COLO668 (cell line): ENCODE data around the gene ADGRB2.

Experiments
- DNase-seq: peaks from one replicate; lab custom pipeline; 2025; ENCODE audit not compliant: unreplicated experiment; lab: John Stamatoyannopoulos, UW

Gene ADGRB2

GRCh38 chr1:31783846-31784245, 19.7 kb upstream of the ADGRB2 start:
- no peak for DNase-seq

DNA sequence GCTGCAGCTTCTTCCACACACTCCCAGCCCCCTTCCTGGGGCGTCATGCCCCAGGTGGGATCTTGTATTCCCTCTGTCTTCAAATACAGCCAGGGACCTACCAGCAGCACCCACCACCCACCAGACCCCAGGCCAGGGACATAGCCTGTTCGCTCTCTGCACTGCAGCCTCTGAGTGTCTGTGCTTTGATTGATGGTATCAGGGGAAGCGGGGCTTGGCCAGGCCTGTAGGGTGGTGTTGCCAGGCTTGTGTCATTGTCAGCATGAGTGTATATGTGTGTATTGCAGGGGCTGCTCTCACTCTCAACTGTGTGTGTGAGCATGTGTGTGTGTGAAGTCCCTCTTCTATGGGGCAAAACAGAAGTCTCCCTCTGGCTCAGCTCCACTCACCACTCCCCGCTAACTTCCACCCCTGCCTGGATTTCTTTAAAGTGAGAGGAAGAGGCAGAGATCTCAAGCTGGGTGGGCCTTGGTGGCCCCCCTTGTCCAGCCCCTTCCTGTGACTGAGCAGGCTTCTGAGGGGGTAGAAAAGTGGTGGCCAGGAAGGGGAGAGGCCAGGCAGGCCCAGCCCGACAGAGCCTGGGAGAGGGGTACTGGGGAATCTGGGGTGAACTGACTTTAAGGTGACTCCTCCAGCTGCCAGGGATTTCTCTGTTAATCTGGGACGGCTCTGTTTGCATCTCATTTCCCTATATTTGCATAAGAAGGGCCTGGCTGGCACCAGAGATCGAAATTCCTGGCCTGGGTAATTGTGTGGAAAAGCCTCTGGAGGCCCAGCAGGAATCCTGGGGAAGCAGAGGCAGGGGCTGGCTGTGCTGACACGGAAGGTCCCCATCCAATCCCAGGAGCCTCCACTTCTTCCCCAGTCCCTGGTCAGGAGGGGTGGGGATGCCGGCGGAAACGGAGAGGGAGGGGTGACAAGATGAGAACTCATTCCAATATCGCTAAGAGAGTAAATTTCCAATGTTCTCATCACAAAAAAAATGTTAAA, 18.6 kb upstream of the ADGRB2 start:
- no peak for DNase-seq

- no peak for DNase-seq
Measured at GRCh38 chr1:31781756-31782371, 17.7 kb upstream of the ADGRB2 start.

DNA sequence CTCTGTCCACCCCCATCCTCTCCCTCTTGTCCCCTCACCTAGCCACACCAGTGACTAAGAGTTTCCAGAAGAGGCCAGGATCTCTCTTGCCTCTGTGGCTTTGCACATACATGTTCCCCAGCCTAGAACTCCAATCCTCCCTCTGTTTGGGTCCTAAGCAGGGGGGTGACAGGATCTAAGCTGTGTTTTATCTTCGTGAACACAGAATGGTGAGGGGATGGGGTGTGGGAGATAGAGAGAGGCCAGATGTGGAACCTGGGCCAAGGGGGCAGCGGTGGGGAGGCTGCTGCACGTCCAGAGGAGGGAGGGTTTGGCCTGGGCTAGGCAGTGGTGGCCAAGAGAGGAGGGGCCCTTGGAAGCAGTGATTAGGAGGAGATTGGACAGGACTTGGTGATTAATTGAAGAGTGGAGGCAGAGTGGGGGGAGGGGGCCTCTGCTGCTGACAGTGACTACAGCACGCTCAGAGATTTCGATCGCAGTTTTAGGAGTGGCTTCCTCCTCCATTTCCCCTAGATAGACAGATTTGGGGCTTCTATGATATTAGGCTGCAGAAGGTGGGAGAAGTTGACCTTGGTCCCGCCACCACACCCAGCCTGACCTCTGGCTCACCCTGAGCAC, 17.1 kb upstream of the ADGRB2 start:
- DNase-seq, result no peak

GRCh38 chr1:31780632-31781031, 16.5 kb upstream of the ADGRB2 start:
- DNase-seq, result no peak

DNA sequence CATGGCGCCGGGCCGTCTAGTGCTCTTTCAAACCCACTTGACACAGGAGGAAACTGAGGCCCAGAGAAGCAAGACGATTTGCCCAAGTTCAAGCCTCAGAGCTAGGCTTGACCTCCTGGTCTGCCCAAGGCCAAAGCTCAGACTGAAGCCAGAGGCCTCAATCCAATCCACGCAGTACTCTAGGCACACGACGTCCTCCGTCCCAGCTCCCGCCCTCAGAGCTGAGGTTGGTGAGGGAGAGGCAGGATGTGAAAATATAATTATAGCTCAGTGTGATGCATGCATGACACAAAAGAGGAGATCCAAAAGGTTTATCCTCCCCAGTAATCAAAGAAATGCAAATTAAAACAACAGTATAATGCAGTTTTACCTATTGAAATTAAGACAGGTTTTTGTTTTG, 15.5 kb upstream of the ADGRB2 start:
- DNase-seq, result no peak

GRCh38 chr1:31778763-31779488, 14.8 kb upstream of the ADGRB2 start:
- no peak for DNase-seq

DNA sequence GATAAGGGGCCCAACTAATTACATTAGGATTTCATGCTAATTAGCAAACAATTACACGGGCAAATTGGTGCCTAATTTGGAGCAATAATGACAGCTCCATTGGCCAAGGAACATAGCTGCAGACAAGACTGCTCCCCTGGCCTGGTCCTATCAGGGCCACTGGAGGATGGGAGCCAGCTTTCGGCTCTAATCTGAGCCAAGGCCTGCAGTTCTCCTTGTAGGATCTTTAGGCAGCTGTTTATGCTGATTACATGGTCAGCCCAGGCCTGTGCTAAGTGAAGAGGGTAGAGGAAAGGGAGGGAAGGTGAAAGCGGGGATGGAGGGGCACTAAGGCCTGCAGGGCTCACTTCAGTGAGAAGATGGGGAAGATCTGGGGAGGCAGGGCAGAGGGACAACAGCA, 12.4 kb upstream of the ADGRB2 start:
- DNase-seq, result no peak

- no peak for DNase-seq
Measured at GRCh38 chr1:31776032-31776431, 11.9 kb upstream of the ADGRB2 start.

DNA sequence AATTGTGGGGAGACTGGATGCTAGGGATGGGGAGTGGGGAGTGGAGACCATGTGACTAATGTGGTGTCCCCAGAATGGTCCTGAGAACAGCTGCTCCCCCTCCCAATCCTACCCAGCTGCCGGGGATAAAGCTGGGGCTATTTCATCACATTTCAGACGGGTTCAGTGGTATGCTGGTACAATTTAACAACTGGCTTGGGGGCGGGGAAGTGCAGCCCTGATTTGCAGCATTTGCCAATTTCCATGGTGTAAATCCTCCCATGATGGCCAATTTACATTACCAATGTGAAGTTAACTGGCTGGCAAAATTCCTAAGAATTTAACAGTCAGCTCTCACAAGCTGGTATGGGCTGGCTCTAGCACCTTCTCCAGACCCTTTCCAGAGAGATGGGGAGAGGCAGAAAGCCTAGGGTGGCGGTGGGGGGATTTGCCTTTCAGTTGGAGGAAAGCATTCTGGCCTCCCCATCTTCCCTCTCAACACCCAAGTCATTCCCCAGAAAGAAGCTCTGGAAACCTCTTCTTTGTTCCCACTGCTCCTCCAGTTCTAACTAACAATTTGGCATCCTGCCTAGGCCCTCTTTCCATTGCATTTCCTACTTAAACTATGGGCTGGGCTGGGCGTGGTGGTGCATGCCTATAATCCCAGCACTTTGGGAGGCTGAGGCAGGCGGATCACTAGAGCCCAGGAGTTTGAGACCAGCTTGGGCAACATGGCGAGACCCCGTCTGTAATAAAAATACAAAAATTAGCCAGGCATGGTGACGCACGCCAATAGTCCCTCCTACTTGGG, 11.3 kb upstream of the ADGRB2 start:
- no peak for DNase-seq

DNA sequence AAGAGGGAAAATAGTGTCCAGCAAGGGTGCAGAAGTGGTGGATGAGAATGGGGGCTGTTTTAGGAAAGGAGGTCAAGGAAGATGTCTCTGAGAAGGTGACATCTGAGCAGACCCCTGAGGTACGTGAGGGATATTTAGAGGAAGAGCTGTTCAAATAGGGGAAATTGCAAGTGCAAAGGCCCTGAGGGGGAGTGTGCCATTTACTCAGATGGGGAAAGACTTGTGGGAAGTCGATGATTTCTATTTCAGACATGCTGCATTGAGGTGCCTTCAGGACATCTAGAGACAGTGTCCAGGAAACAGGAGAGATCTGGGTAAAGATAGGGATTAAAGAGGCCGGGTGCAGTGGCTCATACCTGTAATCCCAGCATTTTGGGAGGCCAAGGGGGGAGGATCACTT, 10.4 kb upstream of the ADGRB2 start:
- DNase-seq, result no peak

- no peak for DNase-seq
Measured at GRCh38 chr1:31773861-31774260, 9.7 kb upstream of the ADGRB2 start.

GRCh38 chr1:31772669-31773248, 8.6 kb upstream of the ADGRB2 start:
- DNase-seq, result no peak

DNA sequence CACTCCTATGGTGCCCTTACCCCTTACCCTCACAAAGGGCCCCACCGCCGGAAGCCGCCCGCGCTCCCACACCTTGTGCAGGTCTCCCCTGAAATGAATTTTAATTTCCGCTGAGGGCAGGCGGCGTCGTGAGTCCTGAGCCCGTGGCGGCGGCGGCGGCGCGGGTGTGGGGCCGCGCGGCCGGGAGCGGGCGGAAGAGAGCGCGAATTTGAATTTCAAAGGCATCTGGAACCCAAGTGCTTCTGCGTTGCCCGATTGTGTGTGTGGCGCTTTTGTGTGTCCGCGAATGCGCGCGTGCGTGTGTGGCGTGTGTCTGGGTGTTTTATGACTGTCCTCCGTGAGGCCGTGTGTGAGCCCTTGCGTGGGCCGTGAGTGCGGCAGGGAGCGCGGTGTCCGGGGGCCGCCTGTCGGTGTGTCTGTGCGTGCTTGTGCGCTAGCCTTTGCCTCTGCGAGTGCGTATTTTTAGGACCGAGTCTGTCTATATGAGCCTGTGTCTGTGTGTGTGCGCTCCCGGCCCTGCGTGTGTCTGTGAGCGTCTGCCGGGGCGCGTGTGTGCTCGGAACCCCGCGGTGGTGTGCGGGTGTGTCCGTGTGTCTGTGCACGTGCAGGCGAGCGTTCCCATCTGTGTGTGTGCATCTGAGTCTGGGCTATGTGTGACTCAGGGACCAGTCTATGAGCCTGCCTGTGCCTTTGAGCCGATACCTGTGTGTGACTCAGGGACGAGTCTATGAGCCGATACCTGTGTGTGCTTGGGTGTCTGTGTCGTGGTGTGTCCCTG, 7.9 kb upstream of the ADGRB2 start:
- DNase-seq, result no peak

GRCh38 chr1:31769720-31770390, 5.7 kb upstream of the ADGRB2 start:
- DNase-seq, result no peak

GRCh38 chr1:31768939-31769704, 5.0 kb upstream of the ADGRB2 start:
- DNase-seq, result no peak

GRCh38 chr1:31768407-31768907, 4.3 kb upstream of the ADGRB2 start:
- no peak for DNase-seq

- DNase-seq, result peak; percentile 34
Measured at GRCh38 chr1:31767225-31767624, 3.1 kb upstream of the ADGRB2 start.
